GM12872 (cell line): ENCODE measurements around the gene ENTPD6.

Experiments used
- TF ChIP-seq, protein P1 (sequence below): IDR thresholded peaks from 3 replicates; pipeline ENCODE4 v1.5.1; 2011; ENCODE audit warnings: low read depth, mild to moderate bottlenecking, low read length, moderate library complexity; ENCODE audit not compliant: insufficient read depth

The ENTPD6 gene

DNA sequence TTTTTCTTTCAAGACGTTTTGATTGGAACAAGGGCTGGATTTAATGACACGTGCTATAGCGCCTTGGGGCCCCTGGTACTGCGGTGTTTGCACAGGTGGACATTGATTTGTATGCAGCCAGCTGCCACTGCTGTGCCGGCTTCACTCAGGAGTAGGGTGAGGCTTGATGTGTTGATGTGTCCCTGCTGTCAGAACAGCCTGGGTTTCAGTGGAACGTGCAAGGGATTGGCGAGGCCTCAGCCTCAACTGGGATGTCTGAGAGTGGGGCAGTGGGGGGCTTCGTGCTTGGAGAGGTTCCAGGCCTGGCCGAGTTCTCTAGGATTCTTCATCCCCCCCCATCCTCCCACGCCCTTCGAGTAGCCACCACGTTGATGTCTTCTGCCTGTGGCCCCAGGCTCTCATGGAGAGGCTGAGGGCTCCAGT is 75.3 kb downstream of the ENTPD6 start:
- TF ChIP-seq, protein P1, sequence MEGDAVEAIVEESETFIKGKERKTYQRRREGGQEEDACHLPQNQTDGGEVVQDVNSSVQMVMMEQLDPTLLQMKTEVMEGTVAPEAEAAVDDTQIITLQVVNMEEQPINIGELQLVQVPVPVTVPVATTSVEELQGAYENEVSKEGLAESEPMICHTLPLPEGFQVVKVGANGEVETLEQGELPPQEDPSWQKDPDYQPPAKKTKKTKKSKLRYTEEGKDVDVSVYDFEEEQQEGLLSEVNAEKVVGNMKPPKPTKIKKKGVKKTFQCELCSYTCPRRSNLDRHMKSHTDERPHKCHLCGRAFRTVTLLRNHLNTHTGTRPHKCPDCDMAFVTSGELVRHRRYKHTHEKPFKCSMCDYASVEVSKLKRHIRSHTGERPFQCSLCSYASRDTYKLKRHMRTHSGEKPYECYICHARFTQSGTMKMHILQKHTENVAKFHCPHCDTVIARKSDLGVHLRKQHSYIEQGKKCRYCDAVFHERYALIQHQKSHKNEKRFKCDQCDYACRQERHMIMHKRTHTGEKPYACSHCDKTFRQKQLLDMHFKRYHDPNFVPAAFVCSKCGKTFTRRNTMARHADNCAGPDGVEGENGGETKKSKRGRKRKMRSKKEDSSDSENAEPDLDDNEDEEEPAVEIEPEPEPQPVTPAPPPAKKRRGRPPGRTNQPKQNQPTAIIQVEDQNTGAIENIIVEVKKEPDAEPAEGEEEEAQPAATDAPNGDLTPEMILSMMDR, result no peak

DNA sequence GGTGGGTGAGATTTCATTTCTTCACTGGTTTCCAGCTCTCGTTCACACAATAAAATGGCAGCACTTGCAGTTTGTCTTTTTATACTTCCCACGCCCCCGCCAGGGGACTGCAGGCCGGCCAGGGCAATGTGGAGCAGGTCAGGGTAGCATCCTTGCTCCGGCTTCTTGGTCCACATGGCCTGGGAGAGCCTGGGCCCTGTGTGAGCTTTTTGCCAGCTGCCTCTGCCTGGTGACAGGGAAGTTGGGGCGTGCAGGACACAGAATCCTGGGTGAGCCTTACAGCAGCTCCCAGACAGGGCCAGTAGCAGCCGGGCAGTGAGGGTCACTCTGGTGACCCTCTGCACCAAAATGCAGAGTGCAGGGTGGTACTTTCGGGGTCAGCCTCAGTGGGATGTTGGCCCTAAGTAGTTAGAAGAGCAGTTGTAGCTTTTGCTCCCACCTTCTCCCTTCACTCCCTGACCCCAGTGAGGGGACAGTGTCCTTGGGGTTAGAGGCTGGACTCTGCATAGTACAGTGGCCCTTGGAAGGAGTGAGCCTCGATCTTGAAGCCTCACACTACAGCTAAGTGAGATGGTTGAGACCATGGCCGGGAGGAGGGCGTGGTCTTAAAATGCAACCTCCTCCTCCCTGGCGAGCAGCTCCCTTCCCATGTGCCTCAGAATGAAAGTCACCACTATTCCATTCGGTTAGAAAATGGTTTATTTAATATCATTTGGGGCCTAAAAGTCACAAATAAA is 76.1 kb downstream of the ENTPD6 start:
- TF ChIP-seq, protein P1, result no peak

DNA sequence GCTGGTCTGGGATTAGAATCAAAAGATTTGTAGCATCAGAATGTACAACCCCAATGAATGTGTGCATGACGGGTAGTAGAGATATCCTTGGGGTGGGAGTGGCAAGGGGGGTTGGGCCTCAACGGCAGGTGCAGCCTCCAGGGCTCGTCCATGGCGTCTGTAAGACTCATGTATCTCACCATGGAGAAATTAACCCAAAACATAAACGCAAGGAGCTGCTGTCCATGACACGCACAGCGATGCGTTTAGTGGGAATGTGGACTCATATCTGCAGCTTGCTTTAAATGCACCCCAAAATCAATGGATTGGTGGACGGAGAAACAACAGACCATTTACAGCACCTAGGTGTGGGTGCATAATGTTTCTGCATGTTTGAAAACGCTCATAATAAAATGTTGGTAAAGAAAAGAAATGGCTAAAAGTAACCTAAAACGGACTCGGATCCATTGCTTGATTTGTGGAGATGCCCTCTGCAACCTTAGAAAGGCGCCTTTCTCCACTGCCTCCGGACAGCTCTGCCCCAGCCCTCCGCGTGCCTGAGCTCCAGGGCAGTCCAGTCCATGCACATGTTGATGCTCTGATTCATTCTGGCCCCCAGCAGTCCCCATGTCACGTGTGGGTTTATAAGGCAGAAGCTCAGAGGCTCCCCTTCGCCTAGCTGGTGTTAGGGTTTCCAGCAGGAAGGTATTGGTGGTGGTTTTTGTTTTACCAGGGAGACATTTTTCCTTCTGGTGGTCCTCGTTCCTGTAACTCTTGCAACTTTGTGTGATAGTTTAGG is 76.9 kb downstream of the ENTPD6 start:
- TF ChIP-seq, protein P1, result no peak

DNA sequence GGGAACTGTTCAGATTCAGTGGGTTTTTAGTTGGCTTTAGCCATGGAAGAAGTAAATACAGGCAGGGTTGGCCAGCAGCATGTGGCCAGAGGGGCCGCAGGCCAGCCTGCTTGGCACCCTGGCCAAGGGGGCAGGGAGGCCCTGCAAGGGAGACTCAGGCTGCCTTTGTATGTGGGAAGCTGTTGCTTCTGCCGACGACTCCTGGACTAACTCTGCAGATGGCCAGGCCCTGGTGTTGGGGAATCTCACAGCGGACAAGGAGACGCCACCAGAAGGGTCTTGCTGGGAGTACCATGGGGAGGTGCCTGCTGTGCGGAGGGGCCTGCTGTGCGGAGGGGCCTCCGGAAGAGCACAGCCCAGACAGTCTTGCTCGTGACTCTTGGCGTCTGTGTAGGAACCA is 77.5 kb downstream of the ENTPD6 start:
- TF ChIP-seq, protein P1, result no peak

DNA sequence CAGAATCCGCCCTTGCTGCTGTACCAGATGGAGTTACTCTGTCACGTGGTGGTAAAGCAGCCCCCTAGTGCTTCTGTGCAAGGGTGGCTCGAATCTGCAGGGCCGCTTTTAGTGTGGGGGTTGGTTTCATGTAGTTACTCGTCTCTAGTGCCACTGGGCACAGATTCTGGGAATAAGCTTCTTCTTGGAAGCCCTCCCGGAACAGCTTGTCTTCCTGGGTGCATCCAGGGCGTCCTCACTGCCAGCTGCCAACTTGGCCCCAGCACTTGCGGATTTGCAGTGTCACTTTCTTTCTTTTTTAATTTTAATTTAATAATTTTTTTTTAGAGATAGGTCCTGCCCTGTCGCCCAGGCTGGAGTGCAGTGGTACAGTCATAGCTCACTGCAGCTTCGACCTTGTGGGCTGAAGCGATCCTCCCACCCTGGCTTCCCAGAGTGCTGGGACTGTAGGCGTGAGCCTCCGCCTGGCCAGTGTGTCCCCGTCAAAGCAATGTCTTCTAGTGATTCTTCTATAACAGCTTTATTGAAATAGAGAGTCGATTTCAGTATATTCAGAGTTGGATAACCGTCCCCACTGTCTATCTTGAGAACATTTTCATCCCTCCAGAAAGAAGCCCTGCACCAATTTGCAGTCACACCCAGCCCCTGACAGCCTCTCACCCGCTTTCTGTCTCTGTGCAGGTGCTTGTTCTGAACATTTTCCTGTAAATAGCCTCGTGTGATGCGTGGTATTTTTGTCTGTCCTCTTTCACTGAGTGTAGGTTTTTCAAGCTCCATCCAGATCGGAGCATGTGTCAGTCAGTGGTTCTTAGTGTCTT is 78.2 kb downstream of the ENTPD6 start:
- TF ChIP-seq, protein P1, result no peak

DNA sequence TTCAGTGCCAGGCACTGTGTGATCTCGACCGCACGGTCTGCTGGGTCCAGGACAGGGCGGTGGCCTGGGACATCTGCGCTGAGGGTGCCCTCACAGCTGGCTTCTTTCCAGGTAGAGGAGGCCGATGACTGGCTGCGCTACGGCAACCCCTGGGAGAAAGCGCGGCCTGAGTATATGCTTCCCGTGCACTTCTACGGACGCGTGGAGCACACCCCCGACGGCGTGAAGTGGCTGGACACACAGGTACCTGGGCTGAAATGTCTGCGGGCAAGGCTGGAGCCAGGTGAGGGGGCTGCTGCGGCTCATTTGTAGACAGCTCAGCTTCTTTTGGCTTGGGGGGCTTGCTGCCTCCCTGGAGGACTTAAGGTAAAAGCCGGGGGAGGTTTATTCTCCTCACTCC is 79.0 kb downstream of the ENTPD6 start:
- TF ChIP-seq, protein P1, result no peak
